ENCODE measurements around the gene ASTN2. TPM values are rescaled to one million over a fixed set of nuclear protein-coding genes. Genes with fewer than 3 reads are reported as not detected.

ASTN2 gene
- total RNA-seq, 1 experiment from 2014 or later, result 4.8 TPM

GRCh38 chr9:117268847-117269446 lies 145.9 kb downstream of the ASTN2 start:
- Histone ChIP-seq H3K4me3 (replicated peaks in 1 of 2; ENCODE audit: low read depth in 1 of 2, low read length in 2 of 2) (no peak overlapping the region), H4K20me1 (ENCODE audit: insufficient read depth) (no peaks in the 10 kb centered on the region), H3K9me2 (ENCODE audit: insufficient read depth) (no peaks in the 10 kb centered on the region), H3K36me3 (ENCODE audit: control insufficient read depth in 1 of 2, insufficient read depth in 2 of 2, low read length in 2 of 2) (no peaks in the 10 kb centered on the region), H3K9me3 (ENCODE audit: control insufficient read depth in 1 of 2, insufficient read depth in 1 of 2, low read depth in 1 of 2, low read length in 2 of 2) (peaks cover 0 to 6% of the 10 kb centered on the region in 2 experiments; a peak in 2 of 4 replicates), H2AFZ (ENCODE audit: low read depth, low read length, poor library complexity, severe bottlenecking) (no peak overlapping the region), H3K4me2 (ENCODE audit: low read length) (no peak overlapping the region), H3K27me3 (ENCODE audit: insufficient read depth, low read length) (no peaks in the 10 kb centered on the region), H3K4me1 (ENCODE audit: control insufficient read depth in 1 of 2, insufficient read depth in 2 of 2, low read length in 2 of 2) (no peaks in the 10 kb centered on the region), H3K79me2 (ENCODE audit: insufficient read depth, low read length) (no peaks in the 10 kb centered on the region), H3K9ac (ENCODE audit: low read length) (no peak overlapping the region), H3K27ac (ENCODE audit: low read depth, low read length) (no peak overlapping the region)
- ChIA-PET CTCF (no interaction called here), RAD21 (ENCODE audit: low non-redundant PET in 1 of 2, low total read pairs in 2 of 2, uncharacterized antibody in 2 of 2, unreplicated experiment in 2 of 2) (no interaction called here), POLR2A (no interaction called here)
- TF ChIP-seq SP1 (IDR thresholded peaks at IDR 0.05; ENCODE audit: low read depth) (no peak), ZFX (IDR thresholded peaks at IDR 0.05) (no peak), EZH2 (IDR thresholded peaks at IDR 0.05) (no peak), POLR2A (IDR thresholded peaks at IDR 0.05; ENCODE audit: borderline replicate concordance, extremely low read depth, insufficient read depth, insufficient read length) (no peak), POLR2AphosphoS5 (IDR thresholded peaks at IDR 0.05; ENCODE audit: low read depth, low read length) (no peak), EGR1 (IDR thresholded peaks at IDR 0.05; ENCODE audit: low read depth) (no peak)
- ATAC-seq (no peak), DNase-seq (ENCODE audit: low read depth, low spot score) (no peak)
- intact Hi-C loops (cut with micrococcal nuclease), result no loop called here
- BruUV-seq (replicated peaks), result no TSS peak

GRCh38 chr9:117266855-117267497 lies 147.9 kb downstream of the ASTN2 start:
- Histone ChIP-seq H3K27ac (ENCODE audit: low read depth, low read length) (no peak overlapping the region), H3K79me2 (ENCODE audit: insufficient read depth, low read length) (no peaks in the 10 kb centered on the region), H3K4me2 (ENCODE audit: low read length) (no peak overlapping the region), H3K27me3 (ENCODE audit: insufficient read depth, low read length) (no peaks in the 10 kb centered on the region), H3K4me1 (ENCODE audit: control insufficient read depth in 1 of 2, insufficient read depth in 2 of 2, low read length in 2 of 2) (no peaks in the 10 kb centered on the region), H3K4me3 (replicated peaks in 1 of 2; ENCODE audit: low read depth in 1 of 2, low read length in 2 of 2) (no peak overlapping the region), H3K9ac (ENCODE audit: low read length) (no peak overlapping the region), H3K36me3 (ENCODE audit: control insufficient read depth in 1 of 2, insufficient read depth in 2 of 2, low read length in 2 of 2) (no peaks in the 10 kb centered on the region), H2AFZ (ENCODE audit: low read depth, low read length, poor library complexity, severe bottlenecking) (no peak overlapping the region), H3K9me2 (ENCODE audit: insufficient read depth) (no peaks in the 10 kb centered on the region), H4K20me1 (ENCODE audit: insufficient read depth) (no peaks in the 10 kb centered on the region), H3K9me3 (ENCODE audit: control insufficient read depth in 1 of 2, insufficient read depth in 1 of 2, low read depth in 1 of 2, low read length in 2 of 2) (peaks cover 0 to 6% of the 10 kb centered on the region in 2 experiments; a peak in 2 of 4 replicates)
- BruUV-seq (replicated peaks), result no TSS peak
- CTCF ChIA-PET, result no interaction called here
- DNase-seq (ENCODE audit: low read depth, low spot score) (no peak), ATAC-seq (no peak)
- RAD21 ChIA-PET (ENCODE audit: low non-redundant PET in 1 of 2, low total read pairs in 2 of 2, uncharacterized antibody in 2 of 2, unreplicated experiment in 2 of 2), result no interaction called here
- intact Hi-C loops (cut with micrococcal nuclease), result no loop called here
- TF ChIP-seq EZH2phosphoT487 (IDR thresholded peaks at IDR 0.05; ENCODE audit: borderline replicate concordance) (no peak), FOSL1 (IDR thresholded peaks at IDR 0.05; ENCODE audit: low read depth) (no peak), EGR1 (IDR thresholded peaks at IDR 0.05; ENCODE audit: low read depth) (no peak)
- POLR2A ChIA-PET, result no interaction called here
